Measurements from ENCODE around the gene PODXL.

Gene PODXL

DNA sequence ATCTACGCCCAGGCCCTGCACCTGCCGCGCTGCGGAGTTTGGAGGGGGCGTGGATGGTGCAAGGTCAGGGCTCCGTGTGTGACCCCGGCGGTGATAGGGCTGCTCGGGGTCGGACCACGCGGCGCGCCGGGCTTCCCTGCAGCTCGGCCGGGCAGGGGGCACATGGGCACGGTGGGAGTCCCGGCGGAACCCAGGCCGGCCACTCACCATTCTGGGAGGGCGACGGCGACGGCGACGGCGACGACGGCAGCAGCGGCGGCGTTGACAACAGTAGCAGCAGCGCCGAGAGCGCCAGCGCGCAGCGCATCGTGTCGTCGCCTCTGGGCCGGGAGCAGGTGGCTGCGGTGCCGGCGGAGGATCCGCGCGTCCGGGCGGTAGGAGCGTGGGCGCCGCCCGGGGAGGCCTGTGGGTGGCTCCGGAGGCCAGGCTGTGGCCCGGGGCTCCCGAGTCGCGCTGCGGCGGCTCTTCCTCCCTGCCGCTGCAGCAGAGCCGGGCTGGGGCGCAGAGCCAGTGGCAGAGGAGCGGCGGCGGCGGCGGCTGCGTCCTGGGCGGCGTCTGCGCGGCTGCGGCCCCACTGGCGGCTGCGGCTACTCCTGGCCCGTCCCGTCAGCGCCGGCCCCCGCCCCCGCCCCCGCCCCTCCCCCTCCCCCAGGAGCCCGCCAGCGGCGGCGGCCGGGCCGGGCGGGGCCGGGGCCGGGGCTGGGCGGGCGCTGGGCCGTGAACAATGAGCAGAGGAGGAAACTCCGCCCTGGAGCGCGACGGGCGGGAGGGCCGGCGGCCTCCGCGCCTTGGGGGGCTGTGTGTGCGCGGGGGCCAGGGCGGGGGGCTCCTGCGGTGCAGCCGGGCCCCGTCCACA, at the start of gene PODXL:
PODXL (minus strand) TSS at position 576 of the 856 bp plus-strand sequence; CDS start at position 307, 269 bp downstream.
- TF ChIP-seq JUND (IDR thresholded peaks at IDR 0.05; ENCODE audit: low read depth), result no peak
- peak; percentile 68 to 83 for DNase-seq (ENCODE audit: low read depth in 1 of 2, low spot score in 1 of 2)
- in situ Hi-C loops (cut with HindIII; ENCODE audit: low pct_unique_long_range_greater_than_20kb, low sequenced_read_pairs), result no loop called here

- DNase-seq (ENCODE audit: low read depth in 1 of 2, low spot score in 1 of 2), result no peak
- in situ Hi-C loops (cut with HindIII; ENCODE audit: low pct_unique_long_range_greater_than_20kb, low sequenced_read_pairs), result no loop called here
- TF ChIP-seq JUND (IDR thresholded peaks at IDR 0.05; ENCODE audit: low read depth), result no peak
These were observed 49.0 kb upstream of the PODXL start for GRCh38 chr7:131605280-131605878.

DNA sequence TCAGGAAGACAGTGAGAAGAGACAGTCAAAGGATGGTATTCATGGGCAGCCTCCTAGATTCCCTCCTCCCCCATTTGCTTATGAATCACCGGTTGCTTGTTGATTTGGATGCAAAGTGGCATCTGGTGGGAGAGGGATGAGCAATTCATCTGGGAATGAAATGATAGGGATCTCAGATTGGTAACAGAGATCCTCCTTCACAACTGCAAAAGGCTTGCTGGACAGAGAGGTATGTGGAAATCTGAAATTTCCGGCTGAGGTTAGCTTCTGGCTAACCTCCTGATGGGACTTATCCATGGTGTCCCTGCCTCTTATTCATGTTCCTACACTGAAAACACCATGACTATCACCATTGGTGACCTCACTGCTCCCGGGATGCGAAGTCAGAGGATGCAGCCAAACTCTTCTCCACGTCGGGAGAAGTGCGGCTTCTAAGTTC, 48.4 kb upstream of the PODXL start:
- DNase-seq (ENCODE audit: low read depth in 1 of 2, low spot score in 1 of 2), result no peak

GRCh38 chr7:131603932-131604331, 47.5 kb upstream of the PODXL start:
- no peak for DNase-seq (ENCODE audit: low read depth in 1 of 2, low spot score in 1 of 2)
- in situ Hi-C loops (cut with HindIII; ENCODE audit: low pct_unique_long_range_greater_than_20kb, low sequenced_read_pairs), result no loop called here
- no peak for TF ChIP-seq JUND (IDR thresholded peaks at IDR 0.05; ENCODE audit: low read depth)

More for the DNA sequence above, 48.4 kb upstream of the PODXL start:
- in situ Hi-C loops (cut with HindIII; ENCODE audit: low pct_unique_long_range_greater_than_20kb, low sequenced_read_pairs), result no loop called here
- TF ChIP-seq JUND (IDR thresholded peaks at IDR 0.05; ENCODE audit: low read depth), result no peak

GRCh38 chr7:131602994-131603372, 46.6 kb upstream of the PODXL start:
- TF ChIP-seq JUND (IDR thresholded peaks at IDR 0.05; ENCODE audit: low read depth), result no peak
- DNase-seq (ENCODE audit: low read depth in 1 of 2, low spot score in 1 of 2), result no peak
- in situ Hi-C loops (cut with HindIII; ENCODE audit: low pct_unique_long_range_greater_than_20kb, low sequenced_read_pairs), result no loop called here

GRCh38 chr7:131602304-131602993, 46.0 kb upstream of the PODXL start:
- in situ Hi-C loops (cut with HindIII; ENCODE audit: low pct_unique_long_range_greater_than_20kb, low sequenced_read_pairs), result no loop called here
- TF ChIP-seq JUND (IDR thresholded peaks at IDR 0.05; ENCODE audit: low read depth), result no peak
- no peak for DNase-seq (ENCODE audit: low read depth in 1 of 2, low spot score in 1 of 2)

GRCh38 chr7:131600085-131600881, 43.9 kb upstream of the PODXL start:
- in situ Hi-C loops (cut with HindIII; ENCODE audit: low pct_unique_long_range_greater_than_20kb, low sequenced_read_pairs), result no loop called here
- no peak for TF ChIP-seq JUND (IDR thresholded peaks at IDR 0.05; ENCODE audit: low read depth)

DNA sequence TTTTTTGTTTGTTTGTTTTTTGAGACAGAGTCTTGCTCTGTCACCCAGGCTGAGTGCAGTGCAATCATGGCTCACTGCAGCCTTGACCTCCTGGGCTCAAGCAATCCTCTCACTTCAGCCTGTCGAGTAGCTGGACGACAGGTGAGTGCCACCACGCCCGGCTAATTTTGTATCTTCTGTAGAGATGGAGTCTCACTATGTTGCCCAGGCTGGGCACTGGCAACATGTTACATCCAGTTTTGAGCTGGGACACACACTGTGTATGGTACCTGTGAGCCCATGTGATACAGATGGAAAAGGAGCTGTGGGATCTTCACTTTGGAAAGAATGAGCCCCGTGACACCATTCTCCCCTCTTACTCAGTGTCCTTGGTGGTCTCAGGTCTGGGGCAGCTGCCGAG, 40.4 kb upstream of the PODXL start:
- DNase-seq (ENCODE audit: low read depth in 1 of 2, low spot score in 1 of 2), result no peak
- in situ Hi-C loops (cut with HindIII; ENCODE audit: low pct_unique_long_range_greater_than_20kb, low sequenced_read_pairs), result no loop called here
- TF ChIP-seq JUND (IDR thresholded peaks at IDR 0.05; ENCODE audit: low read depth), result no peak

More at GRCh38 chr7:131600085-131600881, 43.9 kb upstream of the PODXL start:
- DNase-seq (ENCODE audit: low read depth in 1 of 2, low spot score in 1 of 2), result peak in 1 of 2 experiments; percentile 7

GRCh38 chr7:131595699-131596098, 39.3 kb upstream of the PODXL start:
- no peak for TF ChIP-seq JUND (IDR thresholded peaks at IDR 0.05; ENCODE audit: low read depth)
- DNase-seq (ENCODE audit: low read depth in 1 of 2, low spot score in 1 of 2), result no peak
- in situ Hi-C loops (cut with HindIII; ENCODE audit: low pct_unique_long_range_greater_than_20kb, low sequenced_read_pairs), result no loop called here

DNA sequence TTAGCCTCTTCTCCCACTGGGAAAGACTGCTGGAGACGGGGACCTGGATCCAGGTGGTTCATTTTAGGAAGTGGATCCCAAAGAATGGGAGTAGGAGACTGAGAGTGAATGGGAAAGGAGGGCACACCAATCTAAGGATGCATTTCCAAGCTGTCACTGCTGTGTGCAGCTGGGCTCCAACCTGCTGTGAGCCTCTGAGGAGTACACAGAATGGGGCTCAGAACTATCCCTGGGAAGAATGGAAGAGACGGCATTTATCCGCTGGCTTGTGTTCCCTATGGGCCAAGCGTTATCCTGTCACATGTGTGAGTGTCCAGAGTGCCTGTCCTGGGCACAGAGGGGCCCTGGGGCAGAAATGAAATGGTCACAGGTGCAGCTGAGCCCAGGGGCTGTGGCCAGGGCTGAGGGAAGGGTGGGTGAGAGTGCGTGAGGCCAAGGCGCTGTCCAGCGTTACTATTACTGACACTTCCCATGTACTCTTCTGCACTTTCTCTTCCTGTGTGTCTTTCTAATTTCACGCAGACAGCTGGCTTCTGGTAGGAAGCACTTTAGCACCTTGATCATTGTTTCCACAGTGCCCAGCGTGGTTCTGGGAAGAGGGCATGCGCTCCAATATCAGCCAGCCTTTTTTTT, 35.4 kb upstream of the PODXL start:
- in situ Hi-C loops (cut with HindIII; ENCODE audit: low pct_unique_long_range_greater_than_20kb, low sequenced_read_pairs), result no loop called here
- DNase-seq (ENCODE audit: low read depth in 1 of 2, low spot score in 1 of 2), result no peak
- no peak for TF ChIP-seq JUND (IDR thresholded peaks at IDR 0.05; ENCODE audit: low read depth)

- no peak for TF ChIP-seq JUND (IDR thresholded peaks at IDR 0.05; ENCODE audit: low read depth)
- in situ Hi-C loops (cut with HindIII; ENCODE audit: low pct_unique_long_range_greater_than_20kb, low sequenced_read_pairs), result no loop called here
- DNase-seq (ENCODE audit: low read depth in 1 of 2, low spot score in 1 of 2), result no peak
These were observed 31.0 kb upstream of the PODXL start for GRCh38 chr7:131587315-131587923.
